Activated CD8-positive, alpha-beta memory T cell treated with anti-CD3 and anti-CD28 coated beads for 1 hour (primary cell): ENCODE measurements around the gene HDAC3.

Source experiments
- DNase-seq, 2 donors: peaks; one replicate each; pipeline ENCODE4 v3.0.0-alpha.2; 2020; ENCODE audit warnings: low read depth in 1 of 2; ENCODE audit errors: extremely low read depth in 1 of 2

HDAC3 gene

DNA sequence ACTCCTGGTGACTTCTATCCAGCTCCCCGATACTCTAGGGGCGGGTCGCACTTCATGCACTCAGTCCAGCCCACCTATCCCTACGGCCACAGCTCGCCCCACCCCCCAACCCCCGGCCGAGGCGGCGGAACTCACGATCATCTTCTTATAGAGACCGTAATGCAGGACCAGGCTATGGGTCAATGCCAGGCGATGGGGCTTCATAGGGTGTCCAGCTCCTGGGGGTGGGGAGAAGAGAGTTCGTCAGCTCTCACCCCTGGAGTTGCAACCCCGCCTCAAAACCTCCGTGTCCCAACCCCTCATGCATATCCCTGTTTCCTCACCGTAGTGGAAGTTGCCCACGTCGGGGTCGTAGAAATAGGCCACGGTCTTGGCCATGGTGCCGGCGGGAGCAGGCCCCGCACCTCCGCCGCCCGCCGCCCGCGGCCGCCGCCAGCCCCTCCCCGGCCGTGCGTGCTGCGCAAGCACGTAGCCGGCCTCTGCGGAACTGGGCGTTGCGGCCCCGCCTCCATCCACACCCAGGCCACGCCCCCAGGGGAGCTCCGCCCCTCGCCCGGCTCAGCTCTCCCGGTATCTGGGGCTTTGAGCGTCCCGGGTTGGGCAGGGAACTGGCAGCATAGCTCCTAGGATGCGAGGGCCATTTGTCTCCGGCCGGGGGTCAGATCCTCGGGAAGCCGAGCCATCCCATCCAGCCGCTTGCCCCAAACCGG, at the start of gene HDAC3, which contains the start of gene RELL2:
HDAC3 (minus strand) TSS at position 437 of the 710 bp plus-strand sequence; CDS start at position 378, 59 bp downstream.
RELL2 (plus strand) TSS at position 585 of the 710 bp plus-strand sequence. CDS start 1,229 bp downstream, outside the sequence.
- peak; percentile 74 to 92 for DNase-seq

DNA sequence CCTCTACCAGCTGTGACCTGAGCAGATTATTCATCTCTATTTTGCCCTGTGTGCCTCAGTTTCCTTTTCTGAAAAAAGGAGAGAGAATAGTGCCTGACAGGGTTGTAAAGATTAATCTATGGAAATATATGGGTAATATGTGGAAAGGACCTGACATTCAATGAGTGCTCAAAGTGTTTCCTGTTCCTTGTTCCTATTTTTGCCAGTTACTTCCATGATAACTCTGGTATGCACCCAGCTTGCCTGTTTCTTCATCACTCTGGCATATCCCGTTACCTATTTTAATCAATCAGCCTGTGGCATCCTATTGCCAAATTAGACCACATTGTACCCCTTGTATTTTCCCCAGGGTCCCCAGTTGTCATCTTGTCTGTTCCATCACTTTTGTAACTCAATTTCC, 48.9 kb upstream of the HDAC3 start:
- no peak for DNase-seq

DNA sequence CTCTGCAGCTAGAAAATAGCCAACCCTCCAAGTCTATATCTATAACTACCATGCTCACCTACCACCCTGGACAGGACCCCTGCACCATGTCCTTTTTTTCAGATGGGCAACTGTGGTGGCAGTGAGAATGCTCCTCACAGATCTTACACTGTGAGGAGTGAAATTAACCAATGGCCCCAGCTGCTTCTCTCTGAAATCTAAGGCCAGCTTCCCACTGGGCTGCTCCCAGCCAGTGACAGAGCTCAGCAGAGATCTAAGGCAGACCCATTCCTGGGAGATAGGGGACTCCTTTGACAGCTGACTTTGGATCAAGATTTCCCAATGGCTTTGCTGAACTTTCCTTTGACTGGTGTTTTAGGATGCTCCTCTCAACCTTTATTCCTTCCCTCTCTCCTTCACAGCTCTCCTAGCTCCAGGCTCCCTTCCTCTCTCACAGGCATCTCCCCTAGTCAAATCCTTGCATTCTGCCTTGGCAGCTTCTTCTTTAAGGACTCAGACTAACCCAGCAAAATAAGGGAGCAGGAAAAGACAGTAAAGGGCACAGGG, 47.0 kb upstream of the HDAC3 start:
- no peak for DNase-seq

DNA sequence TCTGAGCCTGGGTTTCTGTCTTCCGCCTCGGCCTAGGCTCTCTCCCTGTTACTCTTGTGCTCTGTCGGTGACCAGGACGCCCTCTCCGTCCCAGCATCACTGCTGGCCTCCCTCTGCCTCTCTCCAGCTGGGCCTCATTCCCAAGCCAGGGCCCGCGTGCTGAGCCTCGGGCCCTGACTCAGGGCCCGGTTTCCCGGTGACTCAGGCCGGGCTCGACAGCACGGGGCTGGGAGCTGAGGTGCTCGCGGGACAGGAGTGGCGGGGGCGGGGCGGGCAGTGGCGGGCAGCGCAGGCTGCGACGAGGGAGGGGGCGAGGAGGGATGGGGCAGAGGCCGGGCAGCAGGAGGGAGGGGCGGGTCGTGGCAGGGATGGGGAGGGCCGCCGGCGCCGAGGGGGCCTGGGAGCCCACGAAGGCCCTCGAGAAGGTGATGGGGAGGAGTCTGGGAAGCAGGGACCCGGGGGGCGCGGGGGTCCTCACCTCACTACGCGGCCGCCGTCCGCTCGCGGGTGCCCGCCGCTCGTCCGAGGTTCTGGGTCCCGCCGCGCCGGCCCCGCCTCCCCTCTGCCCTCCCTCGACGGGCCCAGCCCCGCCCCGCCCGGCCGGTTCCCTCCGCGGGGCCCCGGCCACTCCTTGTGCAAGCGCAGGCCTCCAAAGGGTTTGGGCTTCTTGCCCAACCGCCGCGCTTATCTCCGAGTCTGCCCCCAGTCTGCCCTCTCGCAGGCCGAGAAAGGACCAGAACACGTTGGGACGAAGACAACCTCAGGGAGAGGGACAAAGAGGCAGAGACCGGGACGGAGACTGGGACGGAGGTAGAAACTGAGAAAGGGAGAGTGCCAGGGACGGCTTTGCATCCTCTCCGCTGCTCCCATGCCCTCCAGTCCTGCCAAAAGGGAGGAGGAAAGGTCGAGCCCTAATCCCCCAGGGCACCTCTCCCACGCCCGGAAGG, 45.3 kb upstream of the HDAC3 start, which contains the start of gene ARAP3:
ARAP3 (minus strand) TSS at position 536 of the 947 bp plus-strand sequence. CDS start 1,744 bp downstream, outside the sequence.
- peak in 1 of 2 donors; percentile 33 for DNase-seq

DNA sequence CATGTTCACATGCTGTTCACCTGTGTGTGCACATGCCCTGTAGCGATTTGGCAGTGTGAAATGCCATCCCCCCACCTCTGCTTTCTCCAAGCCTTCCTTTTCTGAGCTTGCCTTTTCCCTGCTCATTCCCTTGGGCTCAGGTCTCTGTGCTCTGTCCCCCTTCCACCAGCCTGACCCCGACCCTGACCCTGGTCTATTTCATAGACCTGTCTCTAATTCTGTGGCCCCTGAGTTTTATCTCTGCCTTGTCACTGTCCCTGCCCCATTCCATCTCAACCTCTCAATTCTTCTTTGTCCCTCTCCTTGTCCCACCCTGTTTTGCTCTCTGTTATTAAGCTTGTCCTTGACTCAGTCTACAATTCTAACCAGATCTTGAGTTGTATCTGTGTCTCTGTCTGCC, 44.6 kb upstream of the HDAC3 start:
- DNase-seq = no peak

DNA sequence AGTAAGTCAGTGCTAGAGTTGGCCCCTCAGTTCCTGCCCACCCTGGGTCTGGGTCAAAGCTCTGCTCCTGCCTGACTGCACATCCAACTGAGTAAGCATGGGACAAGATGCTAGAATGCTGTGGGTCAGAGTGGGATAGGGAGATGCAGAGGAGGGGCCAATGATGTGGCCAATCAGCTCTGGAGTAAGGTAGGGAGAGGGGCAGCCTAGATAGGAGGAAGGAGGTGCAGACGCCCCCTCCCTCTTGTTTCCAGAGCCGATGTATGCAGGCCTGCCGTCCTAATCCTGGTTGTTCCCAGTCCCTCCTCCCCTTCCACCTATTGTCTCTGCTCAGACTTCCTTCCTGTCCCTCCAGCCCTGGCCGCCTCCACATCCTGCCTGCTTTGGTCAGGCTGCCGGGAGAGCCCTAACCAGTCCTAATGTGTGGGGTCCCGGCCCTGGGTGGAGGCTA, 44.1 kb upstream of the HDAC3 start:
- no peak for DNase-seq

DNA sequence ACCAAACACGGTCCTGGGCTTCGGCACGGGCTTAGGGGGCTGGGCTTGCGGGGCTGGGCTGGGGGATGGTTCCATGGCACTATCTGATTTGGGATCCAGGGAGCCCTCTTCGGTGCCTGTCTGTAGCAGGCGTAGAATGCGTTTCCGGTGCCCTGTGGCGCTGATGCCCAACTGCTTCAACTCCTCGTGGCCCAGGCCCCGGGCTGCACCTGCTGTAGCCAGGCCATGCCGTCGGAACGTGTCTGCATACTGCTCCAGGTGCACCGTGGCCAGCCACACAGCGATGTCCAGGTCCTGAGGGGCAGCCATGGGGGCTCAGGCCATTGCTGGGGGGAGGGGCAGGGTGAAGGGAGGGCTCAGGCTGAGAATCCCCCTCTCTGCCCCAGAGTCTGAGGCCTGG, 43.5 kb upstream of the HDAC3 start:
- no peak for DNase-seq

DNA sequence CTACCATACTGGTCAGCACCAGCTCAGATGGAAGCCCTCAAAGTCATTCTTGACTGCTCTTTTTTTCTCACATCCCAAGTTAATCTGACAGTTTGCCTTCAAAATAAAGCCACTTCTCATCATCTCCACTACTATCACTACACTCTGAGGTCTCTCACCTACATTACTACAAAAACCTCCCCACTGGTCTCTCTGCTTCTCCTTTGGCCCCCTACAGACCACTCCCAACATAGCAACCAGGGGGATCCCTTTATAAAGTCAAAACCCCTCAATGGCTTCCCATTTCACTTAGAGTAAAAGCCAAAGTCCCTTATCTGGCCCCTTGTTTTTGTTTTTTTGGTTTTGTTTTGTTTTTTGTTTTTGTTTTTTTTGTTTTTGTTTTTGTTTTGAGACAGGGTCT, 40.8 kb upstream of the HDAC3 start:
- DNase-seq = no peak

DNA sequence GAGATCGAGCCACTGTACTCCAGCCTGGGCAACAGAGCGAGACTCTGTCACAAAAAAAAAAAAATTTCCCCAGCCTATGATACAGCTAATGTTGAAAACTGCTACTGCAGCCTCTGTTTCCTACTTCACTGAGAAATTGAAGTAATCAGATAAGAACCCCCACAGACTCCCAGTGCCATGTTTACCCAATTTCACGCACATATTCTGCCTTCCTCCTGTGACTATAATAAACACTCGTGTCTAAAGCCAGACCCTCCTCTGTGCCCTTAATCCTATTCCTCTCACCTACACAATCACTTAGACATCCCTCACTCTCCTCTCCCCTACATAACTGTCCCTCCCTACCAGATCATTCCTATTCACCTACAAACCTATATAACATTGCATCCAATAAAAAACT, 39.0 kb upstream of the HDAC3 start:
- no peak for DNase-seq

DNA sequence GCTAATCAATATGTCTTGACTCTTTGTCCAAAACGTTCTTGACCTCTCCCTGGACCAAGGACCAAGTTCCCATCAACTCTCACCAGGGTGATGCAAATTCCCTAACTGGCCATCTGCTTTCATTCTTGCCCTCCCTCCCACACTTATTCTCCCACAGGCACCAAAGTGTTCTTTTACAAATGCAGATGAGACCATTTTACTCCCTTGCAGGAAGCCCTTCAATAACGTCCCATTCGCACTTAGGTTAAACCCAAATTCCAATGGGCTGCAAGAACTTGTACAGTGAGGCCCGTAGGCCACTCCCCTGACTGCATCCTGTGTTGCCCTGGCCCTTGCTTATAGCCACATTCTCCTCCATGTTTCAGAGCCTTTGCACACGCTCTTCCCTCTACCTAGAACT, 38.1 kb upstream of the HDAC3 start:
- no peak for DNase-seq

DNA sequence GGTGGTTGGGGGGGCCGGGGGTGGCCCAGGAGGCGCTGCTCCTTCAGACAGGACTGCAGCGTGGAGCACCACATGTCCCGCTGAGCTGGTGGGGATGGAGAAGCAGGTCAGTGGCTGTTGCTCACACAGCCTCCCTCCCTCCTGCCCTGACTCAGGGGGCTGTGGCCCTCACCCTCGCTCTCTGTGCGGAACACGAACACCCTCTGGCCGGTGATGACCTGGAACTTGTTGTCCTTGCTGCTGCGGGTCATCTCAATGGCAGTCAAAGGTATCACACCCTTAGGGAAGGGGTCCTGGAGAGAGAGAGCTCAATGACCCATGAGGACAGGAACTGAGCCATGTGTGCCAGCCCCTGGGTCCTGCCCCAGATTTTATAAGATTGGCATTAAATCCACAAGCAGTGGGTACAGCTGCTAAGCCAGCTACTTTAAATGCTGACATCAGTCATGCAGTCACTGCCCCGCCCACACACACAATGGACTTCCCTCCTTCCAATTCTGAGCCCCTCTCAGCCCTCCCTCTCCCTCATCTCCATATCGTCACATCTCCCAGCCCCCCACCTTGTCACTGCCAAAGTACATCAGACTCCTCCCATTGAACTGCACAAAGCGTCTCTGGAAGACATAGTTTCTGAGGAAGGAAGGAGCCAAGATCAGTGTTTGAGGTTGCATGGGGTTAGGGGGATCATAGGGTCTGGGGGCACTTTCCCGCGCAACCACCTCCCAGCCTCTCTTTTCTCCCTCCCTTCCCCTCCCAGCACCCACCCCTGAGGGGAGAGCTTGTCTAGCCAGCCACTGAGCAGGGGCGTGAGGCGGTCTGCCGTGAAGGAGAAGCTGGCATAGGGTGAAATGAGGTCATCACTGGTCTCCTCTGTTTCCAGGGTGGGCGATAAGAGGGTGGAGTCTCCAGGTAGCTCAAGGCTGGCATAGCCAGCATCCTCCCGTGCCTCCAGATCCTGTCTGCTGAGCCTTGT, 36.5 kb upstream of the HDAC3 start:
- no peak for DNase-seq

DNA sequence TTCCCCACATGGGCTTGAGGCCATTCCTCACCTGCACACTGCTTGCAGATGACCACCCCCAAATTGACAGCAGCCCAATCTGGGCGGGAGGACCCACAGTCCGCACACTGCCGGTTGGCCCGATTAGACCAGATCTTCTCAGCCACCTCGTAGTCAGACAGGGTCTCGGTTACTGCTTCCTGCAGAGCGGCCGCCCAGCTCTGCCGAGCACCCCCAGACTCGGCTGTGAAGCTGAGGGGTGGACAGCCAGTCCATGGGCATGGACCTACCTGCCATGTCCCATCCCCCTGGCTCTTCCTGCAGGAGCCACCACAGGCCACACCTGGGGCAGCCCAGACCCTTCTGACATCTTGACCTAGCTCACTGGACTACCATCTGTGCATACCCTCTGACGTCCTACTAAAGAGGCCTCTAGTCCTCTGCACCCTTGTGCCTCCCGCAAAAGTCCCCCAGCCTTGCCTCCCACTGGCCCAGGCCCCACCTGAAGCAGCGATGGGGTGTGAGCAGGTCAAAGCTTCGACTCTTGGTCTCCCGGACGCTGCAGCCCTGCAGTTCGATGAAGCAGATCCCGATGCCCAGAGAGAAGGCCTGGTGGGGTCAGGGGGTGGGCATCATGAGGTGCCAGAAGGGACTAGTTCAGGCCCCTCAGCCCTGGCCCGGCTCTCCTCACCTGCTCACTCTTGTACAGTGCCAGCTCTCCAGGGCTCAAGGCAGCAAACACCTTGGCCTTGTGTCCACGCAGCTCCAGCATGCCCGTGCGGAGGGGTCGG, 35.6 kb upstream of the HDAC3 start:
- no peak for DNase-seq

DNA sequence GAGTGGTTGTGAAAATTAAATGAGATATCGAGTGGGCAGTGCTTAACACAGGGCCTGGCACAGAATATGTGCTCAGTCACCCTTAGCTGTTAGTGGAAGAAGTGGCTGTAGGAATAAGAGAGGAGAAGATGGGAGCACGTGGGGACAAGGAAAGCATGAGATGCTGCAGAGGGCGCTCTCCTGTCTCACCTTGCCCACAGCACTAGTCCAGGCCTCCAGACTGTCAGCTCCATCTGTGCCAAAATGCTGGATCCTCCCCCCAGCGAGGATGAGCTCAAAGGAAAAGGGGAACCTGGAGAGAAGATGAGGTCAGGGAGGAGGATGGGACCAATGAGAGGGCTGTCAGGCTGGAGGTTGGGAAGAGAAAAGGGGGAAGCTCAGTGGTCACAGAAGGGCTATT, 32.9 kb upstream of the HDAC3 start:
- DNase-seq = no peak

DNA sequence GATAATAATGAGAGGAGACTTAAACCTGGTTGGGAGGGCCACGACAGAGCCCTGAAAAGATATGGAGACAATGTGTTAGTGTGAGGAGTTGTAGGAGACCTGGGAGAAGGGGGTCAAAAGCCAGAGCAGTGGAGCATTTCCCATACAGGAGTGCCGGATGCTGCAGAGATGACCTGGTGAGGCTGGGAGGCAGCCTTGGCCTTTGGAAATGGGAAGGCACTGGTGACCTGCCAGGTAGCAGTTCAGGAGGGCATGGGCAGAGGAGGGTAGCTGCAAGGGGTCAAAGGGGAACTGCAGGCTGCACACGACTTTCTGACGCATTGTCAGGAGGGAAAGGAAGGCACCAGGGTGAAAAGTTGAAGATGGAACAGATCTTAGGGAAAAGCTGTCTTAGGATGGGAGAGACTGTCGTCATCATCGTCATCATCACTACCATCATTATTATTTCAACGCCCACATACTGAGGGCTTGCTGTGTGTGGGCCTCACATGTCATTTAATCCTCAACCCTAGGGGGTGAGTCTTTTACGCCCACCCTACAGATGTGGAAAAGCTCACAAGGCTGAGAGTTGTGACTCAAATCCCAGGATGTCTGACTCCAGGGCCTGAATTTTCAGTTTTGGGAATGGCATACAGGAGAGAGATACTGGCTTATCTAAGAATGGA, 32.1 kb upstream of the HDAC3 start:
- DNase-seq = no peak

DNA sequence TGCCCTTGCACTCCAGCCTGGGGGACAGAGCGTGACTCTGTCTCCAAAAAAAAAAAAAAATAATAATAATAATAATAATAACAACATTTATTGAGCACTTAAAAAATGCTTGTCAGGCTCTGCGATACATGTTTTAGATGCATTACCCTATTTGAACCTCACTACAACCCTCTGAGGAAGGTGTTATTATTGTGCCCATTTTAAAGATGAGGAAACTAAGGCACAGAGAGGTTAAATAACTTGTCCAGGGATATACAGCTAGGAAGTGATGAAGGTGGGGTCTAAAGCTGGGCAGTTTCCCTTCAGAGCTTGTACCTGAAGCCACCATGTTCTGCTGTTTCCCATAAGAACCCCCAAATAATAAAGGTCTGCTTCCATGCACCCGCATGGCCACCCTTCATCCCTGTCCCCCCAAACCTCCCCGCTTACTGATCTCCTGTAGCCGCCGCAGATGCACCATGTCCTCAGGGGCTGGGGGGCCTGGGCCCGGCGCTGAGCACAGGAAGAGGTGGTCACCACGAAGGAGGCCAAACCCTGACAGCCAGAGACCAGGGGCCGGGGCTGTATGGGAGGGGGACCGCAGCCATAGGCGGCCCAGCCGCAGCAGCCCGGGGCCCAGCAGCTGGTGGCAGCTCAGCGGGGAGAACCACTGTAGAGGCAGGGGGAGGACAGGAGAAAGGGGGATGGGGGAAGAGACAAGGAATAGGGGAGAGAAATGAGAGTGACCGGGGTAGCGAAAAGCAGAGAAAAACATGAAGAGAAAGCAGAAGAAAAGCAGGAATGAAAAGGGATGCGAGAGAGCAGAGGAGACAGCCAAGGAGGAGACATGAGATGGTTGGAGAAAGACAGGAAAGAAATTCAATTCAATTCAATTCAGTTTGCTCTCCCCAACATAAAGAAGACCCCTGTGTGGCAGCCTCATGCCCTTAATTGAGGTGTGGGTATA, 29.6 kb upstream of the HDAC3 start:
- no peak for DNase-seq

DNA sequence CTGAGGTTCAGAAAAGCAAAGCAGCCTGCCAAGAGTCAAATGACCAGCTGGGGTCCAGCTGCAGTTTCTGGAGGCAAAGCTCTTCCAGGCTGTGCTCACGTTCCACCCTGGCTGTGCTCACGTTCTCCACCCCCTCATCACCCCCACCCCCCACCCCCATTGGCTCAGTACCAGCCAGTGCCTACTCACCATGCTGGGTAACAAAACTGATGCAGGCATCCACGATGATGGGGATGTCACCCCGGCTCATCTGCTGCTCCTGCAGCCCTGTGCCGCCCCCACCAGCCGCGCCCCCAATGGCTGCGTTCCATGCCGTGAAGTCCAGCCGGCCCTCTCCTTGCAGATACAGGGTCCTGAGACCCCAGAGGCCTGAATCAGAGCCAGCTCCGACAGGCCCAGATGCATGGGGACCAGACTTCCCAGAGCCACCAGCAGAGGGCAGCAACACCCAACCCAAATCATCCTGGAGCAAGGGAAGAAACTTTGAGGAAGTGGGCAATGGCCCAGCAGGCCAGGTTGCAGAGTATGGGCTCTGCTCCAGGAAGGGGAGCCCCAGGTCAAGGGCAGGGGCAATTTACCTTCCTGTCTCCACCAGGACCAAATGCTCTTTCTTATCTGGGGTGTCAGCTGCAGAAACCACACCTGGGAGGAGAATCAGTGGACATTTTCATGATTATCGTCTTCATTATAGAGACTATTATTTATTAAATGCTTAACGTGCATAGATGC, 28.2 kb upstream of the HDAC3 start:
- peak; percentile 38 to 56 for DNase-seq

DNA sequence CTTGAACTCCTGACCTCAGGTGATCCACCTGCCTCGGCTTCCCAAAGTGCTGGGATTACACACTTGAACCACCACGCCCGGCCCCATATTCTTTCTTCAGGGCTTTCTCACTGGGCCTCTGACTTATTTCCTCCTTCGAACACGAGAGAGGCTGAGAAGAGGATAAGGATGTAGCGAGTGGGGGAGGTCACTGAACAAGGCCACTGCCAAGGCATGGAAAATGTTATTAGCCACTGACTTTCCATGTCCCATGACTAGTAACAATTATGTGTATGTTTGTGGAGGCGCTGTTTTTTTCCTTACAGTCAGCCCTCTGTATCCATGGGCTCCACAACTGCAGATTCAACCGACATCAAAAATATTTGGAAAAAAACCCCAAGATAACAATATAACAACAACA, 26.9 kb upstream of the HDAC3 start:
- DNase-seq = no peak
